ENCODE data around the gene RAD51B. TPM values are rescaled to one million over a fixed set of nuclear protein-coding genes. Genes with fewer than 3 reads are reported as not detected.

Gene RAD51B
- total RNA-seq, 1 experiment from 2014 or later, result 16.7 TPM

GRCh38 chr14:68628605-68629310 lies 809.2 kb downstream of the RAD51B start:
- peak overlapping the region; percentile 31 to 91 (median 89); a peak in 5 of 7 replicates for H3K27ac Mint-ChIP-seq
- TF ChIP-seq CTCF (conservative IDR thresholded peaks at IDR 0.05), result no peak
- H3K79me1 ChIP-seq (ENCODE audit: insufficient read depth, low read depth, low read length, poor library complexity, severe bottlenecking), result no peaks in the 10 kb centered on the region
- no peaks in the 10 kb centered on the region for H4K20me1 ChIP-seq (ENCODE audit: control insufficient read depth, insufficient read depth, insufficient read length)
- no peak overlapping the region for H2AK5ac ChIP-seq (ENCODE audit: insufficient read length, low read length)
- no peak overlapping the region for H2BK5ac ChIP-seq (ENCODE audit: insufficient read length, low read length)
- no peaks in the 10 kb centered on the region for H3K9me3 Mint-ChIP-seq
- peak overlapping the region; percentile 76 for H2BK20ac ChIP-seq (ENCODE audit: low read depth, low read length, poor library complexity, severe bottlenecking)
- H3K4ac ChIP-seq (ENCODE audit: low read depth, low read length), result no peak overlapping the region; the same call in 1 of the 2 replicates
- no peak overlapping the region for H2BK12ac ChIP-seq (ENCODE audit: insufficient read length, low read depth, low read length)
- H3K27me3 Mint-ChIP-seq (ENCODE audit: low read depth), result peaks cover 20% of the 10 kb centered on the region
- H3K18ac ChIP-seq (ENCODE audit: insufficient read length, low read depth, low read length), result peak overlapping the region; percentile 94
- no CpG with 5 or more reads among the region's 30 CpGs for WGBS (ENCODE audit: extremely low coverage, insufficient read length, low lambda C conversion rate)
- no peak overlapping the region for H2AFZ ChIP-seq (ENCODE audit: low read length)
- peak overlapping the region; percentile 51 for H3K4me2 ChIP-seq (ENCODE audit: insufficient read depth, insufficient read length, low read length)
- peak; percentile 60 for DNase-seq
- no peaks in the 10 kb centered on the region; a peak in 1 of 7 replicates for H3K36me3 Mint-ChIP-seq (ENCODE audit: insufficient read depth in 1 of 3, low read depth in 3 of 3)
- no peaks in the 10 kb centered on the region for H3K79me2 ChIP-seq (ENCODE audit: insufficient read depth, low read length)
- no peak overlapping the region for H3K56ac ChIP-seq (ENCODE audit: insufficient read length, low read depth, low read length)
- peak overlapping the region; percentile 95 for H3K14ac ChIP-seq (ENCODE audit: insufficient read depth, low read length)
- H3T11ph ChIP-seq (ENCODE audit: low read length), result no peak overlapping the region
- no peak overlapping the region for H3K27ac ChIP-seq (ENCODE audit: insufficient read length, low read depth, low read length)
- H3K9ac ChIP-seq (ENCODE audit: extremely low read depth, insufficient read length, low read length), result peak overlapping the region; percentile 49
- H3K23me2 ChIP-seq (ENCODE audit: insufficient read length, low read depth, low read length, poor library complexity, severe bottlenecking), result peaks cover 7% of the 10 kb centered on the region
- H4K91ac ChIP-seq (ENCODE audit: insufficient read length, low read depth, low read length), result no peak overlapping the region
- H3K4me1 ChIP-seq (ENCODE audit: insufficient read depth, low read length), result no peaks in the 10 kb centered on the region
- H4K8ac ChIP-seq (replicated peaks; ENCODE audit: insufficient read length, low read depth, low read length), result no peak overlapping the region
- peaks cover 28 to 37% of the 10 kb centered on the region in 2 experiments for H3K4me1 Mint-ChIP-seq
- H3K9me3 ChIP-seq (ENCODE audit: control insufficient read depth, low read depth, low read length), result no peaks in the 10 kb centered on the region
- H3K23ac ChIP-seq (ENCODE audit: insufficient read length, low read depth, low read length), result no peak overlapping the region
- no peak overlapping the region for H2BK15ac ChIP-seq (ENCODE audit: low read depth, low read length)
- H3K27me3 ChIP-seq (ENCODE audit: insufficient read depth, low read length), result no peaks in the 10 kb centered on the region
- H3K4me3 Mint-ChIP-seq, result peak overlapping the region; percentile 55 to 64
- H4K5ac ChIP-seq (ENCODE audit: insufficient read length, low read depth, low read length), result peak overlapping the region; percentile 5
- no peak overlapping the region for H2BK120ac ChIP-seq (ENCODE audit: low read depth, low read length, poor library complexity, severe bottlenecking)
